ENCODE measurements around the gene GIGYF2.

GIGYF2 gene

GRCh38 chr2:232891621-232892071 is 194.5 kb downstream of the GIGYF2 start:
- DNase-seq (ENCODE audit: low spot score), result peak; percentile 36
- TF ChIP-seq, protein P1, sequence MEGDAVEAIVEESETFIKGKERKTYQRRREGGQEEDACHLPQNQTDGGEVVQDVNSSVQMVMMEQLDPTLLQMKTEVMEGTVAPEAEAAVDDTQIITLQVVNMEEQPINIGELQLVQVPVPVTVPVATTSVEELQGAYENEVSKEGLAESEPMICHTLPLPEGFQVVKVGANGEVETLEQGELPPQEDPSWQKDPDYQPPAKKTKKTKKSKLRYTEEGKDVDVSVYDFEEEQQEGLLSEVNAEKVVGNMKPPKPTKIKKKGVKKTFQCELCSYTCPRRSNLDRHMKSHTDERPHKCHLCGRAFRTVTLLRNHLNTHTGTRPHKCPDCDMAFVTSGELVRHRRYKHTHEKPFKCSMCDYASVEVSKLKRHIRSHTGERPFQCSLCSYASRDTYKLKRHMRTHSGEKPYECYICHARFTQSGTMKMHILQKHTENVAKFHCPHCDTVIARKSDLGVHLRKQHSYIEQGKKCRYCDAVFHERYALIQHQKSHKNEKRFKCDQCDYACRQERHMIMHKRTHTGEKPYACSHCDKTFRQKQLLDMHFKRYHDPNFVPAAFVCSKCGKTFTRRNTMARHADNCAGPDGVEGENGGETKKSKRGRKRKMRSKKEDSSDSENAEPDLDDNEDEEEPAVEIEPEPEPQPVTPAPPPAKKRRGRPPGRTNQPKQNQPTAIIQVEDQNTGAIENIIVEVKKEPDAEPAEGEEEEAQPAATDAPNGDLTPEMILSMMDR (IDR thresholded peaks at IDR 0.05), result no peak
- no peak overlapping the region for H3K27ac ChIP-seq
- H3K4me3 ChIP-seq, result no peak overlapping the region

- Histone ChIP-seq H3K27ac (no peak overlapping the region), H3K4me3 (no peak overlapping the region)
- DNase-seq (ENCODE audit: low spot score), result peak; percentile 50
- TF ChIP-seq, protein P1 (IDR thresholded peaks at IDR 0.05), result no peak
Measured at GRCh38 chr2:232892221-232892620, 195.1 kb downstream of the GIGYF2 start.

GRCh38 chr2:232892843-232893242 is 195.7 kb downstream of the GIGYF2 start:
- Histone ChIP-seq H3K4me3 (no peak overlapping the region), H3K27ac (no peak overlapping the region)
- TF ChIP-seq, protein P1 (IDR thresholded peaks at IDR 0.05), result no peak
- peak; percentile 33 for DNase-seq (ENCODE audit: low spot score)

DNA sequence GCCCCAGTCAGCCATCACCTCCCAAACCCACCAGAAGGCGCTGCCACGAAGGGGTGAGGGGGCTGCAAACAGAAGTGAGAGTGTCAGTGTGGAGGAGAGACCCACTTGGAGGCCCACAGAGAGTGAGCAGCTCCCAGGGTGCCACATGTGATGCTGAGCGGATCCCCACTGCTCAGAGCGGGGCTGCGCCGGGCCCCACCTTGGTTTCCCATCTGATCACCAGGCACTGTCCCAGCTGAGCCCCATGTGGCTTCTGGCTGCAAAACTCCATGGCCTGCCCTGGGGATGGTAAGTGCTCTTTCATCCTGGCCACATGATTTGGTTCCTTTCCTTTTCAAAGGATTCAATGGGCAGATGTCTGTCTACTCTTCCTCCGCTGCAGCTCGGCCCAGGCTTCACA is 196.7 kb downstream of the GIGYF2 start:
- TF ChIP-seq, protein P1 (IDR thresholded peaks at IDR 0.05), result no peak
- Histone ChIP-seq H3K4me3 (no peak overlapping the region), H3K27ac (no peak overlapping the region)
- DNase-seq (ENCODE audit: low spot score), result no peak

DNA sequence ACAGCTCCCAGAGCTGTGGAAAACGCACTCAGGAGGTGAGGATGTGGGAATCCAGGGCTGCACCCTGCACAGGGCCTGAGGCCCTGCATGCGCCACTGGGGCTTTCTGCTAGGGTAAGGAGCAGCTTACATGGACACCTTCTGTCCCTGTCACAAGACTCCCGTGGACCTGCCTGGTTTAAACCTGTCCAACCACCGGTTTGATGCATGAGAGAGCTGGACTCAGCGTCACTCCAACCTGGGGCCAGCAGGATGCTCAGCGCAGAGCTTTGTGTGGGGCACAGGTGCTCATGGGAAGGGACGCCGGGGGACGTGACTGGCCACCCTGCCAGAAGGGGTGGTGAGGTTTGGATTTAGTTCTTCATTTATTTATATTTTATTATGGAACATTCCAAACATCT is 197.1 kb downstream of the GIGYF2 start:
- TF ChIP-seq, protein P1 (IDR thresholded peaks at IDR 0.05), result no peak
- DNase-seq (ENCODE audit: low spot score), result peak; percentile 56
- Histone ChIP-seq H3K4me3 (no peak overlapping the region), H3K27ac (no peak overlapping the region)

DNA sequence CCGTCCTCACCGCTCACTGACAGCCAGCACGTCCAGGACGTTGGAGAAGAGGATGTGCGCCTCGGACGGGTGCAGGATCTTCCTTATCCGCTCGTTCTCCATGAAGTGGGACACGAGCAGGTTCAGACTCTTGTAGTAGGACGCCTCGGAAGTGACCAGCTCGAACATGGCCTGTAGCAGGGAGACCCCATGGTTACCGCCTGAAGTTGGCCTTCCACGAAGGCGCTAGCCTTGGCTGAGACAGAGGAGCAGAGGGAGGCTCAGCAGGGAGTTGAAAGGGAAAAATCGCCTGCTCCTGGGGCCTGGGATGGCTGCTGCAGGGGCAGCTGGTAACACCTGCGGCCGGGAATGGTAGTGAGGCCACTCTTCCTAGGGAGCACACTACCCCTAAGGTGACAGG is 197.6 kb downstream of the GIGYF2 start:
- Histone ChIP-seq H3K4me3 (no peak overlapping the region), H3K27ac (no peak overlapping the region)
- TF ChIP-seq, protein P1 (IDR thresholded peaks at IDR 0.05), result no peak
- peak; percentile 46 for DNase-seq (ENCODE audit: low spot score)

GRCh38 chr2:232896111-232896510 is 199.0 kb downstream of the GIGYF2 start:
- TF ChIP-seq, protein P1 (IDR thresholded peaks at IDR 0.05), result no peak
- H3K27ac ChIP-seq, result no peak overlapping the region
- DNase-seq (ENCODE audit: low spot score), result peak; percentile 47
- no peak overlapping the region for H3K4me3 ChIP-seq

Measured in coronary artery (tissue), 2 donors.